SK-N-SH (cell line): ENCODE measurements around the gene PHF12. TPM values are rescaled to one million over a fixed set of nuclear protein-coding genes. Genes with fewer than 3 reads are reported as not detected.

Experiments
- CTCF ChIA-PET: fragments of 300-600, 350-600 bp; formaldehyde crosslinking; extraction: SDS; loops from one replicate; lab custom pipeline; 2021; lab: Yijun Ruan, JAX
- POLR2A ChIA-PET: fragments of 350-600 bp; sonication (Branson Sonifier 250); formaldehyde crosslinking; extraction: SDS; loops from one replicate; lab custom pipeline; 2020; ENCODE audit warnings: antibody characterized with exemption, inconsistent platforms; lab: Yijun Ruan, JAX
- DNase-seq: peaks from one replicate; pipeline ENCODE4 v3.0.0; 2012
- H2AFZ ChIP-seq: fragments of 200-600 bp; sonication (generic); 2 replicates; pipeline ENCODE4 v1.8.1; 2016; ENCODE audit warnings: antibody characterized with exemption, mild to moderate bottlenecking, low read depth
- H3F3A ChIP-seq: fragments of 200-600 bp; sonication (generic); replicated peaks from 2 replicates; pipeline ENCODE3; 2016; ENCODE audit warnings: antibody characterized with exemption, mild to moderate bottlenecking; ENCODE audit not compliant: insufficient read depth
- H3K27ac ChIP-seq, 2 experiments: fragments of 200-500 bp in 1 of 2; fragments of 200-600 bp in 1 of 2; sonication (Bioruptor generic) in 1 of 2; sonication (generic), shearing (Covaris generic) in 1 of 2; 2 replicates each; pipeline versions ENCODE4 v1.5.1 to v1.6.1; 2014 to 2016; ENCODE audit warnings: low read depth in 2 of 2, inconsistent platforms in 1 of 2, low read length in 1 of 2, mild to moderate bottlenecking in 1 of 2, mixed read lengths in 1 of 2
- H3K27me3 ChIP-seq: fragments of 200-600 bp; sonication (generic), shearing (Covaris generic); 2 replicates; pipeline ENCODE4 v1.6.1; 2016; ENCODE audit warnings: mixed run types; ENCODE audit not compliant: insufficient read depth
- H3K36me3 ChIP-seq, 2 experiments: fragments of 200-500 bp in 1 of 2; fragments of 200-600 bp in 1 of 2; sonication (Bioruptor generic) in 1 of 2; sonication (generic) in 1 of 2; replicated peaks in 1 of 2; 2 replicates each; pipeline versions ENCODE3 to v1.5.1; 2014 to 2016; ENCODE audit warnings: low read length in 1 of 2, mild to moderate bottlenecking in 1 of 2; ENCODE audit not compliant: insufficient read depth in 2 of 2, control insufficient read depth in 1 of 2
- H3K4me1 ChIP-seq, 2 experiments: fragments of 200-500 bp in 1 of 2; fragments of 200-600 bp in 1 of 2; sonication (Bioruptor generic) in 1 of 2; sonication (generic), shearing (Covaris generic) in 1 of 2; 2 replicates each; pipeline versions ENCODE4 v1.5.1 to v1.6.1; 2014 to 2016; ENCODE audit warnings: low read depth in 1 of 2, low read length in 1 of 2, mixed run types in 1 of 2; ENCODE audit not compliant: insufficient read depth in 2 of 2, control insufficient read depth in 1 of 2
- H3K4me2 ChIP-seq: fragments of 200-600 bp; sonication (generic), shearing (Covaris generic); 2 replicates; pipeline ENCODE4 v1.6.1; 2017; ENCODE audit warnings: mixed run types
- H3K4me3 ChIP-seq, 2 experiments: fragments of 200-500 bp in 1 of 2; fragments of 200-600 bp in 1 of 2; sonication (Bioruptor generic) in 1 of 2; sonication (generic), shearing (Covaris generic) in 1 of 2; 2 replicates each; pipeline versions ENCODE4 v1.5.1 to v1.8.1; 2014 to 2016; ENCODE audit warnings: low read depth in 2 of 2, inconsistent platforms in 1 of 2, low read length in 1 of 2, mild to moderate bottlenecking in 1 of 2, mixed read lengths in 1 of 2, moderate library complexity in 1 of 2
- H3K79me2 ChIP-seq: fragments of 200-600 bp; sonication (generic); 2 replicates; pipeline ENCODE4 v1.8.1; 2017; ENCODE audit warnings: mild to moderate bottlenecking; ENCODE audit not compliant: insufficient read depth
- H3K9ac ChIP-seq: fragments of 200-600 bp; sonication (generic); 2 replicates; pipeline ENCODE4 v1.6.1; 2017; ENCODE audit warnings: mixed run types
- H3K9me2 ChIP-seq: fragments of 200-600 bp; sonication (generic); 2 replicates; pipeline ENCODE4 v1.6.1; 2017; ENCODE audit warnings: mixed run types
- H3K9me3 ChIP-seq: fragments of 200-600 bp; sonication (generic); 2 replicates; pipeline ENCODE4 v1.6.1; 2017; ENCODE audit warnings: mixed run types, mild to moderate bottlenecking, moderate library complexity
- H4K20me1 ChIP-seq: fragments of 200-600 bp; sonication (generic); 2 replicates; pipeline ENCODE4 v1.6.1; 2017; ENCODE audit warnings: mild to moderate bottlenecking, mixed run types; ENCODE audit not compliant: insufficient read depth
- CHD2 ChIP-seq: fragments of 150-350 bp; IDR thresholded peaks from 2 replicates; pipeline ENCODE4 v1.6.1; 2018; ENCODE audit warnings: low read length; ENCODE audit not compliant: partially characterized antibody
- EZH2phosphoT487 ChIP-seq: fragments of 200-600 bp; sonication (generic); IDR thresholded peaks from 2 replicates; pipeline ENCODE4 v1.6.1; 2017; ENCODE audit warnings: low read depth, mixed run types, mild to moderate bottlenecking, antibody characterized with exemption, moderate library complexity, borderline replicate concordance
- FOXM1 ChIP-seq: IDR thresholded peaks from 2 replicates; pipeline ENCODE4 v1.4.0; 2012; ENCODE audit warnings: low read depth, mild to moderate bottlenecking
- GATA2 ChIP-seq: sonication (generic); formaldehyde crosslinking; IDR thresholded peaks from 2 replicates; pipeline ENCODE4 v1.5.0; 2020; ENCODE audit warnings: mild to moderate bottlenecking, missing genetic modification reagents
- JUND ChIP-seq: IDR thresholded peaks from 2 replicates; pipeline ENCODE4 v1.4.0; 2012
- MEF2A ChIP-seq: IDR thresholded peaks from 2 replicates; pipeline ENCODE4 v1.4.0; 2012; ENCODE audit warnings: low read depth, borderline replicate concordance
- NFIC ChIP-seq: IDR thresholded peaks from 2 replicates; pipeline ENCODE4 v1.4.0; 2012; ENCODE audit warnings: borderline replicate concordance
- NRF1 ChIP-seq: IDR thresholded peaks from 2 replicates; pipeline ENCODE4 v1.6.1; 2012; ENCODE audit warnings: low read depth, mild to moderate bottlenecking, low read length
- RAD21 ChIP-seq: IDR thresholded peaks from 2 replicates; pipeline ENCODE4 v1.6.1; 2012; ENCODE audit warnings: mild to moderate bottlenecking, low read length
- RCOR1 ChIP-seq: fragments of 150-350 bp; IDR thresholded peaks from 2 replicates; pipeline ENCODE4 v1.6.1; 2017; ENCODE audit warnings: antibody characterized with exemption, low read length
- REST ChIP-seq: IDR thresholded peaks from 2 replicates; pipeline ENCODE4 v1.6.1; 2012; ENCODE audit warnings: mild to moderate bottlenecking, low read depth, low read length, moderate library complexity
- SIN3A ChIP-seq: IDR thresholded peaks from 2 replicates; pipeline ENCODE4 v1.6.1; 2012; ENCODE audit warnings: low read depth, mild to moderate bottlenecking, low read length, moderate library complexity, borderline replicate concordance
- TCF12 ChIP-seq: IDR thresholded peaks from 2 replicates; pipeline ENCODE4 v1.4.0; 2012
- USF1 ChIP-seq: IDR thresholded peaks from 2 replicates; pipeline ENCODE4 v1.4.0; 2012; ENCODE audit warnings: low read depth, borderline replicate concordance
- USF2 ChIP-seq: fragments of 150-350 bp; IDR thresholded peaks from 2 replicates; pipeline ENCODE4 v1.6.1; 2017; ENCODE audit warnings: antibody characterized with exemption, low read length, low read depth, borderline replicate concordance
- YY1 ChIP-seq: IDR thresholded peaks from 2 replicates; pipeline ENCODE4 v1.4.0; 2012; ENCODE audit warnings: low read depth, mild to moderate bottlenecking
- ZBTB33 ChIP-seq: IDR thresholded peaks from 2 replicates; pipeline ENCODE4 v1.4.0; 2012; ENCODE audit warnings: low read depth, borderline replicate concordance
- WGBS: methylation state at CpG from one replicate; pipeline ENCODE4 v1.1.6; 2017; ENCODE audit warnings: low lambda C conversion rate; 5-methylcytosine and 5-hydroxymethylcytosine counted together
- polyA plus RNA-seq, 3 experiments: library from polyadenylated mRNA; depleted of rRNA; stranded (reverse); fragments of >200 nt; gene quantifications; 2 replicates each; pipeline ENCODE4 v1.2.3, GENCODE V29; 2012
- TF ChIP-seq, protein P1 (sequence below): fragments of 200-600 bp; sonication (generic); IDR thresholded peaks from 2 replicates; pipeline ENCODE4 v1.6.1; 2017; ENCODE audit warnings: antibody characterized with exemption, mild to moderate bottlenecking, moderate library complexity
- TF ChIP-seq, protein P2 (sequence below): IDR thresholded peaks from 2 replicates; pipeline ENCODE4; 2012

Gene PHF12
- polyA plus RNA-seq, 1 of the 3 experiments (the other 2 are of a cell fraction): 24.0 TPM

GRCh38 chr17:28963055-28963611 lies 11.8 kb upstream of the PHF12 start:
- H3K27me3 ChIP-seq: no peaks in the 10 kb centered on the region
- H2AFZ ChIP-seq: no peak overlapping the region
- H3K4me3 ChIP-seq: no peak overlapping the region
- no peak overlapping the region for H3K27ac ChIP-seq
- POLR2A ChIA-PET: no interaction called here
- H4K20me1 ChIP-seq: no peaks in the 10 kb centered on the region
- H3K36me3 ChIP-seq: no peaks in the 10 kb centered on the region
- H3F3A ChIP-seq: no peaks in the 10 kb centered on the region
- WGBS: 76% methylated on average over 6 of the region's 6 CpGs
- TF ChIP-seq RAD21 (no peak), TCF12 (no peak), GATA2 (no peak), MEF2A (no peak), CHD2 (no peak), USF2 (no peak), NRF1 (no peak), RCOR1 (no peak), NFIC (no peak), YY1 (no peak), USF1 (no peak), JUND (no peak), FOXM1 (no peak), ZBTB33 (no peak), REST (no peak), SIN3A (no peak), EZH2phosphoT487 (no peak)
- TF ChIP-seq, protein P1, sequence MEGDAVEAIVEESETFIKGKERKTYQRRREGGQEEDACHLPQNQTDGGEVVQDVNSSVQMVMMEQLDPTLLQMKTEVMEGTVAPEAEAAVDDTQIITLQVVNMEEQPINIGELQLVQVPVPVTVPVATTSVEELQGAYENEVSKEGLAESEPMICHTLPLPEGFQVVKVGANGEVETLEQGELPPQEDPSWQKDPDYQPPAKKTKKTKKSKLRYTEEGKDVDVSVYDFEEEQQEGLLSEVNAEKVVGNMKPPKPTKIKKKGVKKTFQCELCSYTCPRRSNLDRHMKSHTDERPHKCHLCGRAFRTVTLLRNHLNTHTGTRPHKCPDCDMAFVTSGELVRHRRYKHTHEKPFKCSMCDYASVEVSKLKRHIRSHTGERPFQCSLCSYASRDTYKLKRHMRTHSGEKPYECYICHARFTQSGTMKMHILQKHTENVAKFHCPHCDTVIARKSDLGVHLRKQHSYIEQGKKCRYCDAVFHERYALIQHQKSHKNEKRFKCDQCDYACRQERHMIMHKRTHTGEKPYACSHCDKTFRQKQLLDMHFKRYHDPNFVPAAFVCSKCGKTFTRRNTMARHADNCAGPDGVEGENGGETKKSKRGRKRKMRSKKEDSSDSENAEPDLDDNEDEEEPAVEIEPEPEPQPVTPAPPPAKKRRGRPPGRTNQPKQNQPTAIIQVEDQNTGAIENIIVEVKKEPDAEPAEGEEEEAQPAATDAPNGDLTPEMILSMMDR: no peak
- TF ChIP-seq, protein P2, sequence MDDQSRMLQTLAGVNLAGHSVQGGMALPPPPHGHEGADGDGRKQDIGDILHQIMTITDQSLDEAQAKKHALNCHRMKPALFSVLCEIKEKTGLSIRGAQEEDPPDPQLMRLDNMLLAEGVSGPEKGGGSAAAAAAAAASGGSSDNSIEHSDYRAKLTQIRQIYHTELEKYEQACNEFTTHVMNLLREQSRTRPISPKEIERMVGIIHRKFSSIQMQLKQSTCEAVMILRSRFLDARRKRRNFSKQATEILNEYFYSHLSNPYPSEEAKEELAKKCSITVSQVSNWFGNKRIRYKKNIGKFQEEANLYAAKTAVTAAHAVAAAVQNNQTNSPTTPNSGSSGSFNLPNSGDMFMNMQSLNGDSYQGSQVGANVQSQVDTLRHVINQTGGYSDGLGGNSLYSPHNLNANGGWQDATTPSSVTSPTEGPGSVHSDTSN: no peak
- no peak overlapping the region for H3K4me2 ChIP-seq
- CTCF ChIA-PET: interaction anchor here (1.0 to 15.3 kb wide), 11 partner anchors 10 to 213 kb away, joined by 3 to 947 read pairs (median 8); partner anchors contain the start of genes PHF12 and SEZ6
- H3K9me3 ChIP-seq: no peaks in the 10 kb centered on the region
- H3K9ac ChIP-seq: no peak overlapping the region
- peaks cover 0 to 8% of the 10 kb centered on the region in 2 experiments; a peak in 2 of 4 replicates for H3K4me1 ChIP-seq
- no peaks in the 10 kb centered on the region for H3K79me2 ChIP-seq
- no peak for DNase-seq
- H3K9me2 ChIP-seq: no peaks in the 10 kb centered on the region
